Cardiac muscle cell (in vitro differentiated cells and primary cell): ENCODE results near the gene S100PBP. TPM values are rescaled to one million over a fixed set of nuclear protein-coding genes. Genes with fewer than 3 reads are reported as not detected.

Experiments
- DNase-seq, 2 donors: peaks; one replicate each; pipeline versions ENCODE4 v3.0.0 to v3.0.0-alpha.2; 2010 to 2017; ENCODE audit warnings: low read depth in 1 of 2, low spot score in 1 of 2
- H3K27ac ChIP-seq: fragments of 200-600 bp; sonication (generic); 2 replicates; pipeline ENCODE4 v1.5.1; 2016
- H3K27me3 ChIP-seq: fragments of 200-600 bp; sonication (generic); 2 replicates; pipeline ENCODE4 v1.6.0; 2016; ENCODE audit warnings: control low read depth
- H3K36me3 ChIP-seq: fragments of 200-600 bp; sonication (generic); 2 replicates; pipeline ENCODE4 v1.5.1; 2016; ENCODE audit warnings: control low read depth
- H3K4me1 ChIP-seq: fragments of 200-600 bp; sonication (generic); 2 replicates; pipeline ENCODE4 v1.8.1; 2017; ENCODE audit warnings: low read depth, mild to moderate bottlenecking, mixed run types
- H3K4me3 ChIP-seq: fragments of 200-600 bp; sonication (generic); 2 replicates; pipeline ENCODE4 v1.5.1; 2016; ENCODE audit warnings: mild to moderate bottlenecking
- H3K9me3 ChIP-seq: fragments of 200-600 bp; sonication (generic); 2 replicates; pipeline ENCODE4 v1.5.1; 2017; ENCODE audit warnings: low read depth, mild to moderate bottlenecking, control low read depth
- polyA plus RNA-seq: library from polyadenylated mRNA; unstranded; fragments of >200 nt; fragmentation: Nextera tagmentation; extraction: Ambion mirVana; gene quantifications from 2 replicates; pipeline ENCODE4 v1.2.1, GENCODE V29; 2016
- total RNA-seq: library from RNA; depleted of rRNA; stranded (reverse); fragments of >200 nt; gene quantifications from 2 replicates; pipeline ENCODE4 v1.2.3, GENCODE V29; 2016
- TF ChIP-seq, protein P1 (sequence below): IDR thresholded peaks from 2 replicates; pipeline ENCODE4 v1.5.1; 2012; ENCODE audit warnings: low read depth, mild to moderate bottlenecking, low read length

S100PBP gene
- total and polyA plus RNA-seq, 2 experiments from 2014 or later: 30.5 to 40.5 TPM

DNA sequence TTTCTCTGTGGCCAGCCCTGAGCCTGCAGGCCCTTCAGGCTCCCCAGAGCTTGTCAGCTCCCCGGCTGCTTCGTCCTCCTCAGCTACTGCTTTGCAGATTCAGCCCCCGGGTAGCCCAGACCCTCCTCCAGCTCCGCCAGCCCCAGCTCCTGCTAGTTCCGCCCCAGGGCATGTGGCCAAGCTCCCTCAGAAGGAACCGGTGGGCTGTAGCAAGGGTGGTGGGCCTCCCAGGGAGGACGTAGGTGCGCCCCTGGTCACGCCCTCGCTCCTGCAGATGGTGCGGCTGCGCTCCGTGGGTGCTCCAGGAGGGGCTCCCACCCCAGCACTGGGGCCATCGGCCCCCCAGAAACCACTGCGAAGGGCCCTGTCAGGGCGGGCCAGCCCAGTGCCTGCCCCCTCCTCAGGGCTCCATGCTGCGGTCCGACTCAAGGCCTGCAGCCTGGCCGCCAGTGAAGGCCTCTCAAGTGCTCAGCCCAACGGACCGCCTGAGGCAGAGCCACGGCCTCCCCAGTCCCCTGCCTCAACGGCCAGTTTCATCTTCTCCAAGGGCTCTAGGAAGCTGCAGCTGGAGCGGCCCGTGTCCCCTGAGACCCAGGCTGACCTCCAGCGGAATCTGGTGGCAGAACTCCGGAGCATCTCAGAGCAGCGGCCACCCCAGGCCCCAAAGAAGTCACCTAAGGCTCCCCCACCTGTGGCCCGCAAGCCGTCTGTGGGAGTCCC lies 45.7 kb upstream of the S100PBP start:
- Histone ChIP-seq H3K27ac (no peak overlapping the region), H3K27me3 (no peaks in the 10 kb centered on the region), H3K4me1 (peaks cover 27% of the 10 kb centered on the region), H3K9me3 (no peaks in the 10 kb centered on the region), H3K4me3 (no peak overlapping the region), H3K36me3 (peaks cover 19% of the 10 kb centered on the region)
- TF ChIP-seq, protein P1, sequence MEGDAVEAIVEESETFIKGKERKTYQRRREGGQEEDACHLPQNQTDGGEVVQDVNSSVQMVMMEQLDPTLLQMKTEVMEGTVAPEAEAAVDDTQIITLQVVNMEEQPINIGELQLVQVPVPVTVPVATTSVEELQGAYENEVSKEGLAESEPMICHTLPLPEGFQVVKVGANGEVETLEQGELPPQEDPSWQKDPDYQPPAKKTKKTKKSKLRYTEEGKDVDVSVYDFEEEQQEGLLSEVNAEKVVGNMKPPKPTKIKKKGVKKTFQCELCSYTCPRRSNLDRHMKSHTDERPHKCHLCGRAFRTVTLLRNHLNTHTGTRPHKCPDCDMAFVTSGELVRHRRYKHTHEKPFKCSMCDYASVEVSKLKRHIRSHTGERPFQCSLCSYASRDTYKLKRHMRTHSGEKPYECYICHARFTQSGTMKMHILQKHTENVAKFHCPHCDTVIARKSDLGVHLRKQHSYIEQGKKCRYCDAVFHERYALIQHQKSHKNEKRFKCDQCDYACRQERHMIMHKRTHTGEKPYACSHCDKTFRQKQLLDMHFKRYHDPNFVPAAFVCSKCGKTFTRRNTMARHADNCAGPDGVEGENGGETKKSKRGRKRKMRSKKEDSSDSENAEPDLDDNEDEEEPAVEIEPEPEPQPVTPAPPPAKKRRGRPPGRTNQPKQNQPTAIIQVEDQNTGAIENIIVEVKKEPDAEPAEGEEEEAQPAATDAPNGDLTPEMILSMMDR: no peak
- no peak for DNase-seq

DNA sequence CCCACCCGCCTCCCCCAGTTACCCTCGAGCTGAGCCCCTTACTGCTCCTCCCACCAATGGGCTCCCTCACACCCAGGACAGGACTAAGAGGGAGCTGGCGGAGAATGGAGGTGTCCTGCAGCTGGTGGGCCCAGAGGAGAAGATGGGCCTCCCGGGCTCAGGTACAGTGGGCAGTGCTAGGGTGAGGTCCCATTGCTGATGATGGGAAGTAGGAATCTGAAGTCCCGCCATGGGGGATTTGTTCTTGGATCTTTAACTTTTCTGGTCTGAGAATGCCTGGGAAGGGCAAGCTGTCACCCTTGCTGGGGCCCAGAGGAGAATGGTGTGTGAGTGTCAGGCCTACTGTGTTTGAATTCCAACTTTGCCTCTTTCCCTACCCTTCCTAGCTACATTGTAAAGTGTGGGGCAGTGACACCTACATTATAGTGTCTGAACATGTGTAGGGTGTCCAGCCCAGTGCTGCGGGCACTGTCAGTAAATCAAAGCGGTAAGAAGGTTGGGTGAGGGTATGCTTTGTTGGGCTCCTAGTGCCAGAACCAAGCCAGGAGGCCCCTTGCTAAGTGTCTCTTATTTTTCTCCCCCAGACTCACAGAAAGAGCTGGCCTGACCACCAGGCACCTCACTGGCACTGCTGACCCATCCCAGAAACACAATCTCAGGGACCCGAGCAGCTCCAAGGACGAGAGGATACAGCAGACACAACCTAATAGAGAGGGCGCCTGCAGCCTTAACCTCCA lies 45.0 kb upstream of the S100PBP start:
- no peaks in the 10 kb centered on the region for H3K9me3 ChIP-seq
- no peak for DNase-seq
- no peak overlapping the region for H3K27ac ChIP-seq
- TF ChIP-seq, protein P1: no peak
- no peak overlapping the region for H3K4me3 ChIP-seq
- no peaks in the 10 kb centered on the region for H3K27me3 ChIP-seq
- peaks cover 23% of the 10 kb centered on the region for H3K36me3 ChIP-seq
- peaks cover 20% of the 10 kb centered on the region for H3K4me1 ChIP-seq

DNA sequence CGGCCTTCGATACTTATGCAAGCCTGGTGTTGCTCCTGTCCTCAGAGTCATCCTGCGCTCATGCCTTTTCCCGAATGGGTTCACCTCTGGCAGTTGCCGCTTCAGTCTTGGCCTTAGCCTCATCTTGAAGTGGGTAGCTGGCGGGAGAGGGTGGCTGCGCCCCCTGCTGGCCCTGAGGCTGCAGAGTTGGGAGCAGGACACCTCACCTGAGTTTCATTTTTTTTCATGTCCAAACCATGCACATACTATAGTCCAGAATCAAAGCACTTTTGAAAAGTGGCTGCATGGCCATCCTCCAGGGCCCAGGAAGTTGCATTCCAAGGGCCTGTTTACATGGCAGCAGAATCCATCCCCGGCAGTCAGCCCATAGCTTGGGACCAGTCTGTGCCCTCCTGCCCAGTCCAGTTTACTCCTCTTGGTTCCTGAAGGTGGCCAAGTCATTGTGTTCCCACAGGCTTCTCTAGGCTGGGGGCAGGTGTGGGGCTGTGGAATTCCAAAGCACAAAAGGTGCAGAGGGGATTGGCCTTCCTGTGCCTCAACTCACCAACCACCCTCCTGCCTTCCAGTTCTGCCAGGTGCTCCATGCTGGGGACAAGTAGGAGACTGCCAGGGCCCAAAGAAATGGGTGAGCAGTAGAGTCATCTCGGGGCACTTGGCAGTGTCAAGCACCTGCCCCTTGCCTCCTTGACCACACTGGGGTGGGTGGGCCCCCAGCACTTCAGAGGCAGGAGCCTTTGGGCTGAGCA lies 44.3 kb upstream of the S100PBP start:
- peak; percentile 82 to 83 for DNase-seq
- H3K27ac ChIP-seq: no peak overlapping the region
- H3K9me3 ChIP-seq: no peaks in the 10 kb centered on the region
- no peaks in the 10 kb centered on the region for H3K27me3 ChIP-seq
- peaks cover 14% of the 10 kb centered on the region for H3K4me1 ChIP-seq
- no peak overlapping the region for H3K4me3 ChIP-seq
- H3K36me3 ChIP-seq: peaks cover 30% of the 10 kb centered on the region
- TF ChIP-seq, protein P1: peak; percentile 97

DNA sequence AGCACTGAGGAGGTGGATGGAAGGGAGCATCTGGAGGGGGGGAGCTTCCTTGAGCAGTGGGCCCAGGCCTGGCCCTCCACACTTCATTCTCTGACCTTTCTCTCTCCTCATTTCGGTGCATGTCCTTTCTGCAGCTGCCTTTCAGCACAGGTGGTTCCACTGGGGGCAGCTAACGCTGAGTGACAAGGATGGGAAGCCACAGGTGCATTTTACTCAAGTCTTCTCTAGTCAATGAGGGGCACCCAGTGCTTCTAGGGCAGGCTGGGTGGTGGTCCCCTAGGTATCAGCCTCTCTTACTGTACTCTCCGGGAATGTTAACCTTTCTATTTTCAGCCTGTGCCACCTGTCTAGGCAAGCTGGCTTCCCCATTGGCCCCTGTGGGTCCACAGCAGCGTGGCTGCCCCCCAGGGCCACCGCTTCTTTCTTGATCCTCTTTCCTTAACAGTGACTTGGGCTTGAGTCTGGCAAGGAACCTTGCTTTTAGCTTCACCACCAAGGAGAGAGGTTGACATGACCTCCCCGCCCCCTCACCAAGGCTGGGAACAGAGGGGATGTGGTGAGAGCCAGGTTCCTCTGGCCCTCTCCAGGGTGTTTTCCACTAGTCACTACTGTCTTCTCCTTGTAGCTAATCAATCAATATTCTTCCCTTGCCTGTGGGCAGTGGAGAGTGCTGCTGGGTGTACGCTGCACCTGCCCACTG lies 43.5 kb upstream of the S100PBP start:
- H3K27me3 ChIP-seq: no peaks in the 10 kb centered on the region

DNA sequence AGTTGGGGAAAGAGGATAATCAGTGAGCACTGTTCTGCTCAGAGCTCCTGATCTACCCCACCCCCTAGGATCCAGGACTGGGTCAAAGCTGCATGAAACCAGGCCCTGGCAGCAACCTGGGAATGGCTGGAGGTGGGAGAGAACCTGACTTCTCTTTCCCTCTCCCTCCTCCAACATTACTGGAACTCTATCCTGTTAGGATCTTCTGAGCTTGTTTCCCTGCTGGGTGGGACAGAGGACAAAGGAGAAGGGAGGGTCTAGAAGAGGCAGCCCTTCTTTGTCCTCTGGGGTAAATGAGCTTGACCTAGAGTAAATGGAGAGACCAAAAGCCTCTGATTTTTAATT lies 43.0 kb upstream of the S100PBP start:
- Histone ChIP-seq H3K27me3 (no peaks in the 10 kb centered on the region), H3K4me3 (no peak overlapping the region), H3K27ac (no peak overlapping the region), H3K36me3 (peaks cover 37% of the 10 kb centered on the region), H3K9me3 (no peaks in the 10 kb centered on the region), H3K4me1 (peaks cover 14% of the 10 kb centered on the region)
- TF ChIP-seq, protein P1: no peak
- DNase-seq: no peak

More for the DNA sequence above, 43.5 kb upstream of the S100PBP start:
- H3K36me3 ChIP-seq: peaks cover 32% of the 10 kb centered on the region
- no peak for DNase-seq
- no peak overlapping the region for H3K4me3 ChIP-seq
- peaks cover 14% of the 10 kb centered on the region for H3K4me1 ChIP-seq
- TF ChIP-seq, protein P1: no peak
- no peaks in the 10 kb centered on the region for H3K9me3 ChIP-seq
- no peak overlapping the region for H3K27ac ChIP-seq
